Bronchial epithelial cell (primary cell): ENCODE data around the gene CCR7. TPM values are rescaled to one million over a fixed set of nuclear protein-coding genes. Genes with fewer than 3 reads are reported as not detected.

Experiments
- DNase-seq: peaks from one replicate; pipeline ENCODE4 v3.0.0-alpha.2; 2010; ENCODE audit warnings: low read depth
- FAIRE-seq: peaks from 2 replicates; lab custom pipeline; 2011; peaks lifted over from hg19 to GRCh38; lab: Jason Lieb, UNC
- H3K27me3 ChIP-seq: 2 replicates; pipeline ENCODE4 v1.5.1; 2011; ENCODE audit warnings: low read length; ENCODE audit not compliant: control insufficient read depth, insufficient read depth
- H3K36me3 ChIP-seq: 2 replicates; pipeline ENCODE4 v1.5.1; 2011; ENCODE audit warnings: low read length; ENCODE audit not compliant: control insufficient read depth, insufficient read depth
- H3K4me3 ChIP-seq: 2 replicates; pipeline ENCODE4 v1.5.1; 2011; ENCODE audit warnings: mild to moderate bottlenecking, low read depth, low read length, control low read depth
- CTCF ChIP-seq: IDR thresholded peaks from 2 replicates; pipeline ENCODE4 v1.5.1; 2011; ENCODE audit warnings: mild to moderate bottlenecking, moderate library complexity, low read length, control low read depth, inconsistent platforms; ENCODE audit not compliant: insufficient read depth, severe bottlenecking
- total RNA-seq: library from RNA; depleted of rRNA; stranded (reverse); fragments of >200 nt; gene quantifications from 2 replicates; pipeline ENCODE4 v1.2.1, GENCODE V29; 2014

The CCR7 gene
- total RNA-seq, 1 donor from 2014 or later: not detected

- DNase-seq (no peak), FAIRE-seq (no peak)
- no peak for TF ChIP-seq CTCF
- Histone ChIP-seq H3K4me3 (no peak overlapping the region), H3K36me3 (no peaks in the 10 kb centered on the region), H3K27me3 (peaks cover 6% of the 10 kb centered on the region)
Observed at GRCh38 chr17:40561294-40561870, 3.9 kb downstream of the CCR7 start.

- FAIRE-seq: no peak
- Histone ChIP-seq H3K4me3 (no peak overlapping the region), H3K36me3 (no peaks in the 10 kb centered on the region), H3K27me3 (peaks cover 6% of the 10 kb centered on the region)
- no peak for DNase-seq
- TF ChIP-seq CTCF: no peak
Observed at GRCh38 chr17:40560592-40561293, 4.5 kb downstream of the CCR7 start.

GRCh38 chr17:40559954-40560591 is 5.2 kb downstream of the CCR7 start:
- no peak for FAIRE-seq
- peak; percentile 98 for TF ChIP-seq CTCF

GRCh38 chr17:40559564-40559916 is 5.7 kb downstream of the CCR7 start:
- TF ChIP-seq CTCF: no peak
- Histone ChIP-seq H3K4me3 (no peak overlapping the region), H3K27me3 (peaks cover 6% of the 10 kb centered on the region), H3K36me3 (no peaks in the 10 kb centered on the region)
- no peak for FAIRE-seq
- DNase-seq: no peak

More at GRCh38 chr17:40559954-40560591, 5.2 kb downstream of the CCR7 start:
- peak; percentile 92 for DNase-seq
- no peak overlapping the region for H3K4me3 ChIP-seq
- H3K36me3 ChIP-seq: no peaks in the 10 kb centered on the region
- H3K27me3 ChIP-seq: peaks cover 6% of the 10 kb centered on the region

GRCh38 chr17:40558890-40559563 is 6.2 kb downstream of the CCR7 start:
- DNase-seq (no peak), FAIRE-seq (no peak)

More at GRCh38 chr17:40558890-40559563, 6.2 kb downstream of the CCR7 start:
- H3K4me3 ChIP-seq: no peak overlapping the region
- TF ChIP-seq CTCF: no peak
- no peaks in the 10 kb centered on the region for H3K36me3 ChIP-seq
- H3K27me3 ChIP-seq: peaks cover 2% of the 10 kb centered on the region
